Measurements from ENCODE around the gene IFFO2. TPM values are rescaled to one million over a fixed set of nuclear protein-coding genes. Genes with fewer than 3 reads are reported as not detected.

IFFO2 gene
- total and polyA plus RNA-seq, 2 of the 13 experiments (the other 11 are each of a cell fraction or from before 2014, with no cell fraction given) = 7.3 to 16.7 TPM

DNA sequence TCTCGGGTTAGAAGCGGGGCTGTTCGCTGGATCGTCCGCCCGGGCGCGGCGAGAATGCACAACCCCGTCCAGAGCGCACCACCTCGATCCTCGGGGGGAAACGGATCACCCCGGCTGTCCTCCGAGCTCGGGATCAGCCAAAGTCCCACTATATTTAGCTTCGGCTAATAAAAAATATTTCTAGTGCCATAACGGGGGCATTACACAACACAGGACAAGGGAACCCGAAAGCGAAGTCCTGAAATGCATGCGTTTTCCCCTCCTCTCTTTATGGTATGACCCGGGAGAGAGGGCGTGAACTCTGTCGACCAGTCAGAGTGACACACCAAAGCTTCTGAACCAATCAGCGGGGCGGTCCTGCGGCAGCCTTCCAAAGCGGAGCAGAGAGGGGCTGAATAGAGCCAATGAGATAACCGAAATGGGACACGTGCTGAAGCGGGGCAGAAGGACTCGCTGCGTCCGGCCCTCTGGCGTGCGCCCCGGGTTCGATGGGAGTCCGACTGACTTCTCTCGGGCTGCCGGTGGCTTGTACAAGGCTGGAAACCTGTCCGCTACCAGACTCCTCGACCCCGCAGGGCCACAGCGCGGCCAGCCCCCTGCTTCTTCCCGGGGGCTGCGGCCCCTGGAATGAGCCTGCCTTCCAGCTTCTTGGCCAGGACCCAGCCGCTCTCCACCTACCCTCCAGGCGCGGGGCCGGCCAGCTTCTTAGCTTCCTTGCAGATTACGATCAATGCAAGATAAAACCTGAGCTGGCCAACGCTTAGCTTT is 53.8 kb downstream of the IFFO2 start, which contains the start of gene ALDH4A1 (continued):
- no peak for TF ChIP-seq ZNF451 (CRISPR knock-in tag; IDR thresholded peaks at IDR 0.05)
- TF ChIP-seq NAIF1 (CRISPR knock-in tag; IDR thresholded peaks at IDR 0.05; ENCODE audit: borderline replicate concordance) = 0 out of 2 replicates have a peak, but pooled peaks have one; percentile 19
- no peak; the same call in 1 of the 2 replicates for TF ChIP-seq BORCS8-MEF2B (CRISPR knock-in tag; IDR thresholded peaks at IDR 0.05)
- TF ChIP-seq ZNF746 (CRISPR knock-in tag; IDR thresholded peaks at IDR 0.05) = no peak
- TF ChIP-seq HIVEP1 (CRISPR knock-in tag; IDR thresholded peaks at IDR 0.05) = peak; percentile 70; the same call in 1 of the 2 replicates
- no peak for TF ChIP-seq IKZF1 (IDR thresholded peaks at IDR 0.05)
- TF ChIP-seq, protein P1, sequence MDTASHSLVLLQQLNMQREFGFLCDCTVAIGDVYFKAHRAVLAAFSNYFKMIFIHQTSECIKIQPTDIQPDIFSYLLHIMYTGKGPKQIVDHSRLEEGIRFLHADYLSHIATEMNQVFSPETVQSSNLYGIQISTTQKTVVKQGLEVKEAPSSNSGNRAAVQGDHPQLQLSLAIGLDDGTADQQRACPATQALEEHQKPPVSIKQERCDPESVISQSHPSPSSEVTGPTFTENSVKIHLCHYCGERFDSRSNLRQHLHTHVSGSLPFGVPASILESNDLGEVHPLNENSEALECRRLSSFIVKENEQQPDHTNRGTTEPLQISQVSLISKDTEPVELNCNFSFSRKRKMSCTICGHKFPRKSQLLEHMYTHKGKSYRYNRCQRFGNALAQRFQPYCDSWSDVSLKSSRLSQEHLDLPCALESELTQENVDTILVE (CRISPR knock-in tag; IDR thresholded peaks at IDR 0.05) = no peak
- no peak for TF ChIP-seq EEA1 (CRISPR knock-in tag; IDR thresholded peaks at IDR 0.05; ENCODE audit: borderline replicate concordance)
- TF ChIP-seq ZSCAN31 (CRISPR knock-in tag; IDR thresholded peaks at IDR 0.05; ENCODE audit: low read depth) = peak; percentile 52; the same call in 1 of the 2 replicates
- no peak for TF ChIP-seq ZNF7 (CRISPR knock-in tag; IDR thresholded peaks at IDR 0.05)
- TF ChIP-seq ZNF562 (CRISPR knock-in tag; IDR thresholded peaks at IDR 0.05; ENCODE audit: borderline replicate concordance) = no peak
- TF ChIP-seq MTA1 (CRISPR knock-in tag; IDR thresholded peaks at IDR 0.05; ENCODE audit: borderline replicate concordance) = no peak
- TF ChIP-seq ZNF530 (CRISPR knock-in tag; IDR thresholded peaks at IDR 0.05; ENCODE audit: low read depth) = no peak
- no peak for TF ChIP-seq WIZ (CRISPR knock-in tag; IDR thresholded peaks at IDR 0.05)
- TF ChIP-seq SNAPC2 (CRISPR knock-in tag; IDR thresholded peaks at IDR 0.05) = no peak
- TF ChIP-seq NFATC3 (CRISPR knock-in tag; IDR thresholded peaks at IDR 0.05) = no peak
- TF ChIP-seq, protein P2, sequence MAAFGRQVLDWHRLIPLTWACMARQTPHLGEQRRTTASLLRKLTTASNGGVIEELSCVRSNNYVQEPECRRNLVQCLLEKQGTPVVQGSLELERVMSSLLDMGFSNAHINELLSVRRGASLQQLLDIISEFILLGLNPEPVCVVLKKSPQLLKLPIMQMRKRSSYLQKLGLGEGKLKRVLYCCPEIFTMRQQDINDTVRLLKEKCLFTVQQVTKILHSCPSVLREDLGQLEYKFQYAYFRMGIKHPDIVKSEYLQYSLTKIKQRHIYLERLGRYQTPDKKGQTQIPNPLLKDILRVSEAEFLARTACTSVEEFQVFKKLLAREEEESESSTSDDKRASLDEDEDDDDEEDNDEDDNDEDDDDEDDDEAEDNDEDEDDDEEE (CRISPR knock-in tag; IDR thresholded peaks at IDR 0.05) = no peak
- no peak for TF ChIP-seq SRSF1 (optimal IDR thresholded peaks at IDR 0.05; ENCODE audit: low read depth, low read length)
- TF ChIP-seq HOXA7 (CRISPR knock-in tag; IDR thresholded peaks at IDR 0.05) = no peak
- TF ChIP-seq MBD4 (IDR thresholded peaks at IDR 0.05; ENCODE audit: borderline replicate concordance, low read length) = no peak
- no peak for TF ChIP-seq ZNF124 (CRISPR knock-in tag; IDR thresholded peaks at IDR 0.05)
- TF ChIP-seq, protein P3, sequence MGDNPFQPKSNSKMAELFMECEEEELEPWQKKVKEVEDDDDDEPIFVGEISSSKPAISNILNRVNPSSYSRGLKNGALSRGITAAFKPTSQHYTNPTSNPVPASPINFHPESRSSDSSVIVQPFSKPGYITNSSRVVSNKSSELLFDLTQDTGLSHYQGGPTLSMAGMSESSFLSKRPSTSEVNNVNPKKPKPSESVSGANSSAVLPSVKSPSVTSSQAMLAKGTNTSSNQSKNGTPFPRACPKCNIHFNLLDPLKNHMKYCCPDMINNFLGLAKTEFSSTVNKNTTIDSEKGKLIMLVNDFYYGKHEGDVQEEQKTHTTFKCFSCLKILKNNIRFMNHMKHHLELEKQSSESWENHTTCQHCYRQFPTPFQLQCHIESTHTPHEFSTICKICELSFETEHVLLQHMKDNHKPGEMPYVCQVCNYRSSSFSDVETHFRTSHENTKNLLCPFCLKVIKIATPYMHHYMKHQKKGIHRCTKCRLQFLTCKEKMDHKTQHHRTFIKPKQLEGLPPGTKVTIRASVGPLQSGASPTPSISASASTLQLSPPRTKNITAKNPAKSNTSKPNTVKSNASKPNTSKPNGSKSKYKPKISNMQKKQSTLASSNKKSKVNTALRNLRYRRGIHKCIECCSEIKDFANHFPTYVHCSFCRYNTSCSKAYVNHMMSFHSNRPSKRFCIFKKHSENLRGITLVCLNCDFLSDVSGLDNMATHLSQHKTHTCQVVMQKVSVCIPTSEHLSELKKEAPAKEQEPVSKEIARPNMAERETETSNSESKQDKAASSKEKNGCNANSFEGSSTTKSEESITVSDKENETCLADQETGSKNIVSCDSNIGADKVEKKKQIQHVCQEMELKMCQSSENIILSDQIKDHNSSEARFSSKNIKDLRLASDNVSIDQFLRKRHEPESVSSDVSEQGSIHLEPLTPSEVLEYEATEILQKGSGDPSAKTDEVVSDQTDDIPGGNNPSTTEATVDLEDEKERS (CRISPR knock-in tag; IDR thresholded peaks at IDR 0.05) = no peak
- TF ChIP-seq, protein P4, sequence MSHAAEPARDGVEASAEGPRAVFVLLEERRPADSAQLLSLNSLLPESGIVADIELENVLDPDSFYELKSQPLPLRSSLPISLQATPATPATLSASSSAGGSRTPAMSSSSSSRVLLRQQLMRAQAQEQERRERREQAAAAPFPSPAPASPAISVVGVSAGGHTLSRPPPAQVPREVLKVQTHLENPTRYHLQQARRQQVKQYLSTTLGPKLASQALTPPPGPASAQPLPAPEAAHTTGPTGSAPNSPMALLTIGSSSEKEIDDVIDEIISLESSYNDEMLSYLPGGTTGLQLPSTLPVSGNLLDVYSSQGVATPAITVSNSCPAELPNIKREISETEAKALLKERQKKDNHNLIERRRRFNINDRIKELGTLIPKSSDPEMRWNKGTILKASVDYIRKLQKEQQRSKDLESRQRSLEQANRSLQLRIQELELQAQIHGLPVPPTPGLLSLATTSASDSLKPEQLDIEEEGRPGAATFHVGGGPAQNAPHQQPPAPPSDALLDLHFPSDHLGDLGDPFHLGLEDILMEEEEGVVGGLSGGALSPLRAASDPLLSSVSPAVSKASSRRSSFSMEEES (CRISPR knock-in tag; IDR thresholded peaks at IDR 0.05) = no peak
